Uterus (tissue), 4 donors: ENCODE data around the gene USP25. TPM values are rescaled to one million over a fixed set of nuclear protein-coding genes. Genes with fewer than 3 reads are reported as not detected.

ENCODE experiments used
- DNase-seq, 2 donors: peaks; one replicate each; pipeline ENCODE4 v3.0.0-alpha.2; 2019 to 2020
- H3K27ac ChIP-seq, 2 donors: fragments of 200-600 bp; sonication (generic); 1 replicate in 1 of 2; 2 replicates in 1 of 2; pipeline ENCODE4 v1.5.1; 2016 to 2018
- H3K27me3 ChIP-seq, 2 donors: fragments of 200-600 bp; sonication (generic); one replicate each; pipeline ENCODE4 v1.5.1; 2018 to 2019; ENCODE audit warnings: control low read depth in 1 of 2
- H3K36me3 ChIP-seq, 2 donors: fragments of 200-600 bp; sonication (generic); one replicate each; pipeline ENCODE4 v1.5.1; 2019; ENCODE audit warnings: control low read depth in 1 of 2
- H3K4me1 ChIP-seq, 2 donors: fragments of 200-600 bp; sonication (generic); one replicate each; pipeline ENCODE4 v1.5.1; 2018 to 2019; ENCODE audit warnings: control low read depth in 1 of 2
- H3K4me3 ChIP-seq, 2 donors: fragments of 200-600 bp; sonication (generic); 1 replicate in 1 of 2; 2 replicates in 1 of 2; pipeline ENCODE4 v1.5.1; 2018 to 2019; ENCODE audit warnings: mild to moderate bottlenecking in 1 of 2
- H3K9me3 ChIP-seq, 2 donors: fragments of 200-600 bp; sonication (generic); one replicate each; pipeline ENCODE4 v1.5.1; 2019; ENCODE audit warnings: control low read depth in 1 of 2
- CTCF ChIP-seq, 4 experiments: fragments of 200-600 bp in 2 of 4; fragments of 450-650 bp in 2 of 4; sonication (generic) in 2 of 4; IDR thresholded peaks; one replicate each; pipeline ENCODE4 v1.5.1; 2016 to 2019; ENCODE audit warnings: antibody characterized with exemption in 4 of 4, mild to moderate bottlenecking in 2 of 4, moderate library complexity in 1 of 4
- POLR2A ChIP-seq, 2 donors: fragments of 450-650 bp; IDR thresholded peaks; one replicate each; pipeline ENCODE4 v1.6.1; 2016; ENCODE audit warnings: antibody characterized with exemption in 2 of 2, mild to moderate bottlenecking in 1 of 2, moderate library complexity in 1 of 2
- intact Hi-C: fragments of 100-400 bp; cut with DNase I; formaldehyde crosslinking; loops from one replicate; pipeline ENCODE4 v1.15.1; 2023; ENCODE audit warnings: low total_unique reads
- total RNA-seq, 4 donors: library from RNA; depleted of rRNA in 3 of 4; stranded (reverse); fragments of >200 nt in 3 of 4; gene quantifications; one replicate each; pipeline versions ENCODE4 v1.1.0 to v1.2.4, GENCODE V29; 2014 to 2023
- donor health status: DM: yes; HTN: yes; CAD: no.

Gene USP25
- total RNA-seq, 4 donors from 2014 or later, result 34.6 to 97.5 (median 63.5) TPM

- H3K36me3 ChIP-seq, result no peaks in the 10 kb centered on the region
- DNase-seq, result no peak
- no peaks in the 10 kb centered on the region for H3K9me3 ChIP-seq
- H3K27me3 ChIP-seq, result no peaks in the 10 kb centered on the region
- peak overlapping the region in 1 of 2 donors; percentile 71 for H3K27ac ChIP-seq
- intact Hi-C loops, result no loop called here
- TF ChIP-seq CTCF (IDR thresholded peaks at IDR 0.05), result no peak
- H3K4me3 ChIP-seq, result no peak overlapping the region
- peaks cover 0 to 6% of the 10 kb centered on the region in 2 donors for H3K4me1 ChIP-seq
These were observed 97.3 kb downstream of the USP25 start for GRCh38 chr21:15826908-15827601.

- intact Hi-C loops, result no loop called here
- no peak for DNase-seq
- H3K9me3 ChIP-seq, result no peaks in the 10 kb centered on the region
These were observed 101.7 kb downstream of the USP25 start for GRCh38 chr21:15831497-15831896.

GRCh38 chr21:15837645-15838044 lies 107.9 kb downstream of the USP25 start:
- H3K4me3 ChIP-seq, result no peak overlapping the region
- H3K36me3 ChIP-seq, result no peaks in the 10 kb centered on the region
- peak in 1 of 2 donors; percentile 25 for DNase-seq
- peaks cover 0 to 4% of the 10 kb centered on the region in 2 donors for H3K4me1 ChIP-seq
- intact Hi-C loops, result no loop called here
- no peaks in the 10 kb centered on the region for H3K27me3 ChIP-seq
- peak overlapping the region; percentile 67 to 69 for H3K27ac ChIP-seq
- TF ChIP-seq CTCF (IDR thresholded peaks at IDR 0.05) (no peak), POLR2A (IDR thresholded peaks at IDR 0.05) (no peak)
- H3K9me3 ChIP-seq, result no peaks in the 10 kb centered on the region

More at GRCh38 chr21:15831497-15831896, 101.7 kb downstream of the USP25 start:
- Histone ChIP-seq H3K4me1 (peaks cover 0 to 4% of the 10 kb centered on the region in 2 donors), H3K27me3 (no peaks in the 10 kb centered on the region), H3K27ac (no peak overlapping the region), H3K4me3 (no peak overlapping the region), H3K36me3 (no peaks in the 10 kb centered on the region)
- no peak for TF ChIP-seq CTCF (IDR thresholded peaks at IDR 0.05)
- no peak for TF ChIP-seq POLR2A (IDR thresholded peaks at IDR 0.05)

GRCh38 chr21:15839026-15839425 lies 109.2 kb downstream of the USP25 start:
- H3K4me1 ChIP-seq, result peaks cover 0 to 4% of the 10 kb centered on the region in 2 donors
- no peaks in the 10 kb centered on the region for H3K36me3 ChIP-seq
- DNase-seq, result no peak
- no peak overlapping the region for H3K4me3 ChIP-seq
- H3K27me3 ChIP-seq, result no peaks in the 10 kb centered on the region
- intact Hi-C loops, result no loop called here
- H3K9me3 ChIP-seq, result no peaks in the 10 kb centered on the region
- no peak for TF ChIP-seq CTCF (IDR thresholded peaks at IDR 0.05)
- no peak for TF ChIP-seq POLR2A (IDR thresholded peaks at IDR 0.05)
- H3K27ac ChIP-seq, result no peak overlapping the region

- no peak for DNase-seq
- TF ChIP-seq POLR2A (IDR thresholded peaks at IDR 0.05), result no peak
- Histone ChIP-seq H3K36me3 (no peaks in the 10 kb centered on the region), H3K27ac (no peak overlapping the region), H3K4me3 (no peak overlapping the region), H3K4me1 (peaks cover 0 to 4% of the 10 kb centered on the region in 2 donors), H3K27me3 (no peaks in the 10 kb centered on the region), H3K9me3 (no peaks in the 10 kb centered on the region)
- intact Hi-C loops, result no loop called here
These were observed 109.8 kb downstream of the USP25 start for GRCh38 chr21:15839601-15840000.
